Sigmoid colon (tissue), 4 donors: ENCODE results near the gene MBP.

Source experiments
- CTCF ChIP-seq, 4 experiments: fragments of 450-650 bp in 3 of 4; fragments of 200-600 bp in 1 of 4; IDR thresholded peaks; one replicate each; pipeline ENCODE4 v1.5.1; 2016 to 2019; ENCODE audit warnings: antibody characterized with exemption in 4 of 4, mild to moderate bottlenecking in 3 of 4, moderate library complexity in 2 of 4
- EP300 ChIP-seq, 4 donors: sonication (generic); formaldehyde crosslinking; IDR thresholded peaks; one replicate each; pipeline ENCODE4 v1.6.1; 2017; ENCODE audit warnings: antibody characterized with exemption in 4 of 4
- POLR2A ChIP-seq, 2 donors: fragments of 450-650 bp; IDR thresholded peaks; one replicate each; pipeline ENCODE4 v1.6.1; 2016; ENCODE audit warnings: antibody characterized with exemption in 2 of 2, mild to moderate bottlenecking in 2 of 2, moderate library complexity in 2 of 2
- POLR2AphosphoS5 ChIP-seq, 4 donors: sonication (generic); formaldehyde crosslinking; IDR thresholded peaks; one replicate each; pipeline ENCODE4 v1.6.1; 2017; ENCODE audit warnings: antibody characterized with exemption in 4 of 4

GRCh38 chr18:77136076-77136718, 3.6 kb upstream of the MBP start:
- TF ChIP-seq CTCF (IDR thresholded peaks at IDR 0.05) (no peak), POLR2A (IDR thresholded peaks at IDR 0.05) (no peak), POLR2AphosphoS5 (IDR thresholded peaks at IDR 0.05) (no peak), EP300 (IDR thresholded peaks at IDR 0.05) (no peak)
